NCI-H146 treated with DMSO at 0.1 percent for 48 hours (cell line): ENCODE results near the gene RASSF8.

ENCODE experiments used
- DNase-seq: peaks from one replicate; lab custom pipeline; 2025; ENCODE audit not compliant: unreplicated experiment; lab: John Stamatoyannopoulos, UW

RASSF8 gene

GRCh38 chr12:26100666-26101349 lies 142.3 kb downstream of the RASSF8 start:
- DNase-seq: no peak

GRCh38 chr12:26101350-26101734 lies 142.9 kb downstream of the RASSF8 start:
- no peak for DNase-seq

- no peak for DNase-seq
Observed at GRCh38 chr12:26101763-26102162, 143.3 kb downstream of the RASSF8 start.

- no peak for DNase-seq
Observed at GRCh38 chr12:26102953-26103352, 144.5 kb downstream of the RASSF8 start.

- DNase-seq: no peak
Observed at GRCh38 chr12:26106347-26106746, 147.9 kb downstream of the RASSF8 start.

- DNase-seq: no peak
Observed at GRCh38 chr12:26108915-26109314, 150.4 kb downstream of the RASSF8 start.

GRCh38 chr12:26109343-26109881 lies 150.9 kb downstream of the RASSF8 start:
- DNase-seq: no peak

- DNase-seq: no peak
Observed at GRCh38 chr12:26112232-26112631, 153.8 kb downstream of the RASSF8 start.

- no peak for DNase-seq
Observed at GRCh38 chr12:26112703-26113147, 154.2 kb downstream of the RASSF8 start.

GRCh38 chr12:26113181-26113654 lies 154.7 kb downstream of the RASSF8 start:
- no peak for DNase-seq

- no peak for DNase-seq
Observed at GRCh38 chr12:26113853-26114719, 155.6 kb downstream of the RASSF8 start.

GRCh38 chr12:26114720-26115401 lies 156.4 kb downstream of the RASSF8 start:
- no peak for DNase-seq

GRCh38 chr12:26116829-26117715 lies 158.6 kb downstream of the RASSF8 start:
- DNase-seq: no peak

GRCh38 chr12:26118308-26118707 lies 159.8 kb downstream of the RASSF8 start:
- DNase-seq: no peak

GRCh38 chr12:26119391-26119989 lies 161.0 kb downstream of the RASSF8 start:
- DNase-seq: peak; percentile 11

- no peak for DNase-seq
Observed at GRCh38 chr12:26120561-26121274, 162.2 kb downstream of the RASSF8 start.

- no peak for DNase-seq
Observed at GRCh38 chr12:26121323-26122060, 163.0 kb downstream of the RASSF8 start.

GRCh38 chr12:26122061-26122680 lies 163.7 kb downstream of the RASSF8 start:
- no peak for DNase-seq
